Vagina (tissue), 2 donors: ENCODE measurements around the gene MB21D2. TPM values are rescaled to one million over a fixed set of nuclear protein-coding genes. Genes with fewer than 3 reads are reported as not detected.

Source experiments
- DNase-seq, 2 donors: peaks; one replicate each; pipeline ENCODE4 v3.0.0-alpha.2; 2017; ENCODE audit errors: extremely low spot score in 2 of 2
- H3K27ac ChIP-seq: fragments of 200-600 bp; sonication (generic); one replicate; pipeline ENCODE4 v1.5.1; 2019
- H3K27me3 ChIP-seq: fragments of 200-600 bp; sonication (generic); one replicate; pipeline ENCODE4 v1.5.1; 2019
- H3K36me3 ChIP-seq, 2 donors: fragments of 200-600 bp; sonication (generic); one replicate each; pipeline ENCODE4 v1.5.1; 2017 to 2019
- H3K4me1 ChIP-seq: fragments of 200-600 bp; sonication (generic); one replicate; pipeline ENCODE4 v1.5.1; 2019
- H3K4me3 ChIP-seq, 2 donors: fragments of 200-600 bp; sonication (generic); 1 replicate in 1 of 2; 2 replicates in 1 of 2; pipeline ENCODE4 v1.5.1; 2016 to 2019
- H3K9me3 ChIP-seq: fragments of 200-600 bp; sonication (generic); one replicate; pipeline ENCODE4 v1.5.1; 2019
- POLR2A ChIP-seq, 2 donors: fragments of 450-650 bp; IDR thresholded peaks; one replicate each; pipeline ENCODE4 v1.6.1; 2017; ENCODE audit warnings: antibody characterized with exemption in 2 of 2, mild to moderate bottlenecking in 2 of 2, moderate library complexity in 2 of 2
- POLR2AphosphoS5 ChIP-seq, 2 donors: sonication (generic); formaldehyde crosslinking; IDR thresholded peaks; one replicate each; pipeline ENCODE4 v1.9.0; 2017; ENCODE audit warnings: antibody characterized with exemption in 2 of 2, mild to moderate bottlenecking in 2 of 2, low read depth in 1 of 2; ENCODE audit not compliant: insufficient read depth in 1 of 2
- intact Hi-C: fragments of 100-400 bp; cut with DNase I; formaldehyde crosslinking; loops from one replicate; pipeline ENCODE4 v1.15.1; 2023
- total RNA-seq: library from RNA; depleted of rRNA; stranded (reverse); fragments of >200 nt; gene quantifications from one replicate; pipeline ENCODE4 v1.2.3, GENCODE V29; 2016
- TF ChIP-seq, protein P1 (sequence below), 3 experiments: fragments of 450-650 bp in 2 of 3; fragments of 200-600 bp in 1 of 3; sonication (generic) in 1 of 3; IDR thresholded peaks; one replicate each; pipeline ENCODE4 v1.5.1; 2017 to 2019; ENCODE audit warnings: antibody characterized with exemption in 3 of 3, mild to moderate bottlenecking in 2 of 3, moderate library complexity in 2 of 3

MB21D2 gene
- total RNA-seq, 1 donor from 2014 or later: 5.6 TPM

- no peaks in the 10 kb centered on the region for H3K9me3 ChIP-seq
- no peaks in the 10 kb centered on the region for H3K36me3 ChIP-seq
- no peak overlapping the region for H3K27ac ChIP-seq
- DNase-seq: no peak
- TF ChIP-seq POLR2AphosphoS5 (IDR thresholded peaks at IDR 0.05; ENCODE audit: insufficient read depth in 1 of 2, low read depth in 1 of 2) (no peak), POLR2A (IDR thresholded peaks at IDR 0.05) (no peak)
- TF ChIP-seq, protein P1, sequence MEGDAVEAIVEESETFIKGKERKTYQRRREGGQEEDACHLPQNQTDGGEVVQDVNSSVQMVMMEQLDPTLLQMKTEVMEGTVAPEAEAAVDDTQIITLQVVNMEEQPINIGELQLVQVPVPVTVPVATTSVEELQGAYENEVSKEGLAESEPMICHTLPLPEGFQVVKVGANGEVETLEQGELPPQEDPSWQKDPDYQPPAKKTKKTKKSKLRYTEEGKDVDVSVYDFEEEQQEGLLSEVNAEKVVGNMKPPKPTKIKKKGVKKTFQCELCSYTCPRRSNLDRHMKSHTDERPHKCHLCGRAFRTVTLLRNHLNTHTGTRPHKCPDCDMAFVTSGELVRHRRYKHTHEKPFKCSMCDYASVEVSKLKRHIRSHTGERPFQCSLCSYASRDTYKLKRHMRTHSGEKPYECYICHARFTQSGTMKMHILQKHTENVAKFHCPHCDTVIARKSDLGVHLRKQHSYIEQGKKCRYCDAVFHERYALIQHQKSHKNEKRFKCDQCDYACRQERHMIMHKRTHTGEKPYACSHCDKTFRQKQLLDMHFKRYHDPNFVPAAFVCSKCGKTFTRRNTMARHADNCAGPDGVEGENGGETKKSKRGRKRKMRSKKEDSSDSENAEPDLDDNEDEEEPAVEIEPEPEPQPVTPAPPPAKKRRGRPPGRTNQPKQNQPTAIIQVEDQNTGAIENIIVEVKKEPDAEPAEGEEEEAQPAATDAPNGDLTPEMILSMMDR (IDR thresholded peaks at IDR 0.05): no peak
- H3K4me3 ChIP-seq: no peak overlapping the region
- H3K27me3 ChIP-seq: no peaks in the 10 kb centered on the region
- intact Hi-C loops: no loop called here
- H3K4me1 ChIP-seq: no peaks in the 10 kb centered on the region
Measured at GRCh38 chr3:192750201-192750600, 167.5 kb downstream of the MB21D2 start.

- Histone ChIP-seq H3K27me3 (no peaks in the 10 kb centered on the region), H3K9me3 (no peaks in the 10 kb centered on the region), H3K4me3 (no peak overlapping the region), H3K27ac (no peak overlapping the region), H3K4me1 (no peaks in the 10 kb centered on the region), H3K36me3 (no peaks in the 10 kb centered on the region)
- DNase-seq: no peak
- TF ChIP-seq, protein P1 (IDR thresholded peaks at IDR 0.05): no peak
- TF ChIP-seq POLR2A (IDR thresholded peaks at IDR 0.05): no peak
- TF ChIP-seq POLR2AphosphoS5 (IDR thresholded peaks at IDR 0.05; ENCODE audit: insufficient read depth in 1 of 2, low read depth in 1 of 2): no peak
- intact Hi-C loops: no loop called here
Measured at GRCh38 chr3:192747746-192748145, 169.9 kb downstream of the MB21D2 start.

DNA sequence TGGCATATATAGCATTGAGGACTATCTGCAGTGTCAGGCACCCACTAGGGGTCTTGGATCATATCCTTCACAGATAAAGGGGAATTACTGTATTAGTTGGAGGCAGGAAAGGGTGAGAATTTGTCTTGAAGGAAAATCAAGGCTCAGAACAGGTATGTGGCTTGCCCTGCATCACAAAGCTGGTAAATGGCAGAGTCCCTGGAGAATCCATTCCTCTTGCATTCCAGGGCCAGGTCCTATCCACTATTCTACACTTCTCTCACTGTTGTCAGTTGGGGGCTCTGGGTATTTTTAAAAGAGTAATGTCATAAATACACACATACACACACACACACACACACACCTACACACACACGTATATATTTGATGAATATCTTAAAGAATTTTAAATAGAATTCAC, 170.5 kb downstream of the MB21D2 start:
- Histone ChIP-seq H3K4me3 (no peak overlapping the region), H3K27ac (no peak overlapping the region), H3K27me3 (no peaks in the 10 kb centered on the region), H3K36me3 (no peaks in the 10 kb centered on the region), H3K4me1 (no peaks in the 10 kb centered on the region), H3K9me3 (no peaks in the 10 kb centered on the region)
- no peak for DNase-seq
- intact Hi-C loops: no loop called here
- no peak for TF ChIP-seq POLR2A (IDR thresholded peaks at IDR 0.05)
- TF ChIP-seq, protein P1 (IDR thresholded peaks at IDR 0.05): no peak

Other genes starting within 250 kb of the MB21D2 start
- gene FGF12, start 190.3 kb downstream of the MB21D2 start, total RNA-seq: 1.5 TPM